GM12878 (cell line): ENCODE results near the gene MSGN1. TPM values are rescaled to one million over a fixed set of nuclear protein-coding genes. Genes with fewer than 3 reads are reported as not detected.

Experiments
- ATAC-seq: fragments of 200-7000 bp; cut with Tn5 transposase; 3 replicates; pipeline ENCODE4 v1.9.1; 2020; ENCODE audit warnings: mild to moderate bottlenecking, moderate library complexity
- BruUV-seq: library from RNA; stranded (reverse); fragments of 400-500 nt; replicated peaks from 2 replicates; lab custom pipeline; 2021; lab: Mats Ljungman, UMichigan
- CTCF ChIA-PET: fragments of 300-600 bp; sonication (Branson Sonifier 250); formaldehyde crosslinking; extraction: SDS; loops from one replicate; lab custom pipeline; 2021; ENCODE audit warnings: inconsistent platforms; lab: Yijun Ruan, JAX
- POLR2A ChIA-PET: fragments of 350-600 bp; formaldehyde crosslinking; extraction: SDS; loops from one replicate; lab custom pipeline; 2021; ENCODE audit warnings: inconsistent platforms; lab: Charles Lee
- RAD21 ChIA-PET: fragments of 300-600 bp; sonication (Branson Sonifier 250); formaldehyde crosslinking; loops from one replicate; lab custom pipeline; 2023; ENCODE audit warnings: antibody characterized with exemption; ENCODE audit not compliant: unreplicated experiment; lab: Charles Lee
- SMC1A ChIA-PET: fragments of 300-600 bp; sonication (Branson Sonifier 250); formaldehyde crosslinking; loops from one replicate; lab custom pipeline; 2023; ENCODE audit not compliant: unreplicated experiment, uncharacterized antibody; lab: Charles Lee
- DNase-seq: peaks from one replicate; pipeline ENCODE4 v3.0.0-alpha.2; 2011; ENCODE audit warnings: low read depth, low spot score
- FAIRE-seq: peaks from 3 replicates; lab custom pipeline; 2011; peaks lifted over from hg19 to GRCh38; lab: Jason Lieb, UNC
- H2AFZ ChIP-seq: 2 replicates; pipeline ENCODE4 v1.6.0; 2011; ENCODE audit warnings: low read depth, low read length, control low read depth; ENCODE audit not compliant: control insufficient read depth
- H3K27ac ChIP-seq: 2 replicates; pipeline ENCODE4 v1.5.1; 2011; ENCODE audit warnings: control low read depth; ENCODE audit not compliant: control insufficient read depth, insufficient read depth
- H3K27me3 ChIP-seq, 2 experiments: replicated peaks in 1 of 2; 2 replicates each; pipeline versions ENCODE4 v1.6.0 to v1.6.1; 2011; ENCODE audit warnings: low read length in 1 of 2; ENCODE audit not compliant: control insufficient read depth in 2 of 2, insufficient read depth in 2 of 2
- H3K36me3 ChIP-seq, 2 experiments: 2 replicates each; pipeline ENCODE4 v1.5.1; 2011; ENCODE audit warnings: low read length in 1 of 2; ENCODE audit not compliant: control insufficient read depth in 2 of 2, insufficient read depth in 2 of 2
- H3K4me1 ChIP-seq: 2 replicates; pipeline ENCODE4 v1.6.1; 2011; ENCODE audit warnings: mild to moderate bottlenecking, low read length, moderate library complexity, mixed read lengths; ENCODE audit not compliant: control insufficient read depth, insufficient read depth
- H3K4me2 ChIP-seq: 2 replicates; pipeline ENCODE4 v1.6.0; 2011; ENCODE audit warnings: control low read depth; ENCODE audit not compliant: control insufficient read depth, insufficient read depth
- H3K4me3 ChIP-seq: fragments of 200-600 bp; sonication (generic); 2 replicates; pipeline ENCODE4 v1.5.1; 2016
- H3K79me2 ChIP-seq: 2 replicates; pipeline ENCODE4 v1.6.0; 2011; ENCODE audit warnings: low read length; ENCODE audit not compliant: control insufficient read depth, insufficient read depth
- H3K9ac ChIP-seq: 2 replicates; pipeline ENCODE4 v1.8.0; 2011; ENCODE audit warnings: low read length, control low read depth, mixed read lengths; ENCODE audit not compliant: control insufficient read depth, insufficient read depth
- H3K9me3 ChIP-seq: replicated peaks from 3 replicates; pipeline ENCODE4 v1.5.1; 2011; ENCODE audit warnings: mild to moderate bottlenecking, low read length; ENCODE audit not compliant: control insufficient read depth, insufficient read depth
- H4K20me1 ChIP-seq: 2 replicates; pipeline ENCODE4 v1.6.0; 2011; ENCODE audit not compliant: control insufficient read depth, insufficient read depth
- E2F8 ChIP-seq: fragments of 450-650 bp; IDR thresholded peaks from 2 replicates; pipeline ENCODE4 v1.6.1; 2018; ENCODE audit warnings: mild to moderate bottlenecking, low read depth, moderate library complexity; ENCODE audit not compliant: partially characterized antibody
- IRF4 ChIP-seq: IDR thresholded peaks from 2 replicates; pipeline ENCODE4 v1.6.1; 2011; ENCODE audit warnings: low read depth, low read length
- IRF5 ChIP-seq: fragments of 450-650 bp; IDR thresholded peaks from 2 replicates; pipeline ENCODE4 v1.6.1; 2017; ENCODE audit warnings: borderline replicate concordance
- KAT2A ChIP-seq: conservative IDR thresholded peaks from 2 replicates; pipeline ENCODE4 v1.6.1; 2011; ENCODE audit warnings: low read depth, low read length; ENCODE audit not compliant: control insufficient read depth
- MAX ChIP-seq: IDR thresholded peaks from 2 replicates; pipeline ENCODE4 v1.6.1; 2012; ENCODE audit warnings: low read depth, low read length, improper control_type of control experiment
- MXI1 ChIP-seq: fragments of 150-350 bp; IDR thresholded peaks from 2 replicates; pipeline ENCODE4 v1.6.1; 2011; ENCODE audit warnings: low read depth, mild to moderate bottlenecking, inconsistent platforms, low read length, improper control_type of control experiment
- NR2C2 ChIP-seq: IDR thresholded peaks from 2 replicates; pipeline ENCODE4 v1.6.1; 2011; ENCODE audit warnings: borderline replicate concordance, low read depth; ENCODE audit not compliant: control insufficient read depth, insufficient read length
- NRF1 ChIP-seq: conservative IDR thresholded peaks from 2 replicates; pipeline ENCODE4 v1.6.1; 2011; ENCODE audit warnings: mild to moderate bottlenecking, low read depth, low read length, improper control_type of control experiment
- PAX5 ChIP-seq: IDR thresholded peaks from 2 replicates; pipeline ENCODE4 v1.6.1; 2011; ENCODE audit warnings: low read depth, low read length, borderline replicate concordance
- RCOR1 ChIP-seq: conservative IDR thresholded peaks from 2 replicates; pipeline ENCODE4 v1.6.1; 2012; ENCODE audit warnings: low read depth, low read length, improper control_type of control experiment
- SMC3 ChIP-seq: IDR thresholded peaks from 2 replicates; pipeline ENCODE4 v1.6.1; 2011; ENCODE audit warnings: low read length, improper control_type of control experiment, borderline replicate concordance
- SUPT20H ChIP-seq: IDR thresholded peaks from 2 replicates; pipeline ENCODE4 v1.6.1; 2011; ENCODE audit warnings: low read depth, mild to moderate bottlenecking, low read length, moderate library complexity, borderline replicate concordance; ENCODE audit not compliant: control insufficient read depth
- ZBTB40 ChIP-seq: fragments of 450-650 bp; IDR thresholded peaks from 2 replicates; pipeline ENCODE4 v1.6.1; 2016; ENCODE audit warnings: mild to moderate bottlenecking, moderate library complexity, borderline replicate concordance
- WGBS: methylation state at CpG from one replicate; pipeline ENCODE4 v1.1.6; 2016; ENCODE audit warnings: low lambda C conversion rate; ENCODE audit not compliant: insufficient replicate concordance, insufficient coverage; ENCODE audit errors: missing lambda C conversion rate; 5-methylcytosine and 5-hydroxymethylcytosine counted together
- in situ Hi-C: fragments of 300-500 bp; cut with MboI; formaldehyde crosslinking; loops from 9 replicates; pipeline ENCODE4 v1.14.3; 2018; ENCODE audit warnings: mixed read lengths
- intact Hi-C: fragments of 100-400 bp; cut with micrococcal nuclease; formaldehyde crosslinking; loops from one replicate; pipeline ENCODE4 v1.14.2; 2022; ENCODE audit not compliant: unreplicated experiment
- polyA plus RNA-seq, 11 experiments: library from polyadenylated mRNA; depleted of rRNA in 4 of 11; unstranded in 6 of 11; stranded (reverse) in 5 of 11; fragments of >200 nt; fragmentation: Nextera tagmentation in 4 of 11; fragmentation: Illumina TruSeq in 1 of 11; extraction: Ambion mirVana in 4 of 11; extraction: Trizol in 1 of 11; gene quantifications; 1 replicate in 1 of 11; 2 replicates in 10 of 11; pipeline versions ENCODE4 v1.2.1 to v1.2.3, GENCODE V29; 2011 to 2016; ENCODE audit warnings: inconsistent platforms in 2 of 11, missing spikeins in 2 of 11, low read depth in 1 of 11
- total RNA-seq, 4 experiments: library from RNA; depleted of rRNA in 3 of 4; stranded (reverse); fragments of >200 nt in 3 of 4; fragmentation: Illumina TruSeq in 1 of 4; extraction: Trizol in 1 of 4; gene quantifications; 2 replicates each; pipeline versions ENCODE4 v1.2.1 to v1.2.3, GENCODE V29; 2013 to 2021

Gene MSGN1
- total and polyA plus RNA-seq, 10 of the 15 experiments (the other 5 are each of a cell fraction or from before 2014, with no cell fraction given): 0.27 TPM; not detected in 9

- intact Hi-C loops: loop anchor here (10.0 kb wide), 1 partner anchor 1160 kb away; no protein-coding TSS in a partner anchor
- H3K4me3 ChIP-seq: no peak overlapping the region
- ChIA-PET SMC1A (interaction anchor here (0.9 to 6.5 kb wide), 10 partner anchors 9 to 64 kb away, joined by 3 to 145 read pairs (median 11); partner anchors contain the start of genes GEN1 and SMC6), CTCF (interaction anchor here (1.7 to 5.9 kb wide), 5 partner anchors 7 to 59 kb away, joined by 5 to 68 read pairs (median 6); no protein-coding TSS in a partner anchor), RAD21 (interaction anchor here (1.1 to 6.3 kb wide), 8 partner anchors 9 to 95 kb away, joined by 4 to 54 read pairs (median 10); no protein-coding TSS in a partner anchor), POLR2A (interaction anchor here (1.9 to 7.1 kb wide), 4 partner anchors 7 to 63 kb away, joined by 18 to 108 read pairs (median 44); partner anchors contain the start of genes GEN1 and SMC6)
- no peaks in the 10 kb centered on the region for H3K79me2 ChIP-seq
- H3K27me3 ChIP-seq: no peaks in the 10 kb centered on the region
- ATAC-seq (no peak), FAIRE-seq (no peak), DNase-seq (no peak)
- no peaks in the 10 kb centered on the region for H3K9me3 ChIP-seq
- peak overlapping the region; percentile 81 for H3K27ac ChIP-seq
- no peaks in the 10 kb centered on the region for H3K36me3 ChIP-seq
- H4K20me1 ChIP-seq: no peaks in the 10 kb centered on the region
- no peak overlapping the region for H3K9ac ChIP-seq
- H3K4me1 ChIP-seq: peaks cover 36% of the 10 kb centered on the region
- BruUV-seq: no TSS peak
- H3K4me2 ChIP-seq: 0 out of 2 replicates have a peak overlapping the region, but pooled peaks have one; percentile 32
- WGBS: 0% methylated on average over 1 of the region's 1 CpG
- in situ Hi-C loops: no loop called here
- H2AFZ ChIP-seq: no peak overlapping the region
- no peak for TF ChIP-seq MXI1
- TF ChIP-seq NR2C2: no peak
- TF ChIP-seq ZBTB40: no peak
- no peak for TF ChIP-seq SUPT20H
- TF ChIP-seq SMC3: no peak
- TF ChIP-seq RCOR1: no peak
- TF ChIP-seq KAT2A: no peak
- TF ChIP-seq IRF5: no peak
- no peak for TF ChIP-seq MAX
- no peak for TF ChIP-seq IRF4
- no peak for TF ChIP-seq NRF1
- no peak for TF ChIP-seq E2F8
- TF ChIP-seq PAX5: no peak
Observed at GRCh38 chr2:17814601-17815000, 1.7 kb upstream of the MSGN1 start.
